Loucy (cell line): Measurements from ENCODE around the gene SOX12.
A peak's percentile ranks its signal among the peaks of the same experiment; 100 is the strongest.
"Not testable (repeated sequence)": the region's sequence is repeated elsewhere in the genome, so short reads cannot be mapped to it uniquely, and the experiment has no call there.

Experiments
- H2AFZ ChIP-seq: fragments of 200-600 bp; sonication (generic); 2 replicates; pipeline ENCODE4 v1.6.0; 2016; ENCODE audit warnings: antibody characterized with exemption, mild to moderate bottlenecking, low read length, moderate library complexity
- H3F3A ChIP-seq: fragments of 200-600 bp; 2 replicates; pipeline ENCODE4 v1.6.0; 2016; ENCODE audit warnings: antibody characterized with exemption, low read depth, mild to moderate bottlenecking
- H3K27me3 ChIP-seq: fragments of 200-600 bp; sonication (generic); 2 replicates; pipeline ENCODE4 v1.6.1; 2014; ENCODE audit warnings: low read length, mild to moderate bottlenecking; ENCODE audit not compliant: insufficient read depth, poor library complexity, severe bottlenecking
- H3K36me3 ChIP-seq: fragments of 200-600 bp; sonication (generic); 2 replicates; pipeline ENCODE4 v1.6.1; 2016; ENCODE audit warnings: low read length; ENCODE audit not compliant: insufficient read depth
- H3K4me1 ChIP-seq: fragments of 200-600 bp; sonication (generic); 2 replicates; pipeline ENCODE4 v1.5.1; 2014; ENCODE audit warnings: low read length, mild to moderate bottlenecking; ENCODE audit not compliant: insufficient read depth, poor library complexity, severe bottlenecking
- H3K4me2 ChIP-seq: fragments of 200-600 bp; sonication (generic); 2 replicates; pipeline ENCODE4 v1.6.0; 2014; ENCODE audit warnings: antibody characterized with exemption, low read length, low read depth, mild to moderate bottlenecking; ENCODE audit not compliant: poor library complexity, severe bottlenecking
- H3K4me3 ChIP-seq: fragments of 200-600 bp; sonication (generic); 2 replicates; pipeline ENCODE4 v1.5.1; 2014; ENCODE audit warnings: low read length, mild to moderate bottlenecking, mixed read lengths; ENCODE audit not compliant: poor library complexity, severe bottlenecking
- H3K79me2 ChIP-seq: fragments of 200-600 bp; sonication (generic); 2 replicates; pipeline ENCODE4 v1.6.1; 2014; ENCODE audit warnings: low read length; ENCODE audit not compliant: insufficient read depth
- H3K9ac ChIP-seq: fragments of 200-600 bp; sonication (generic); 2 replicates; pipeline ENCODE4 v1.6.0; 2014; ENCODE audit warnings: mild to moderate bottlenecking, low read depth, low read length, moderate library complexity; ENCODE audit not compliant: poor library complexity, severe bottlenecking
- H3K9me2 ChIP-seq: fragments of 200-600 bp; sonication (generic); replicated peaks from 2 replicates; pipeline ENCODE4 v1.6.1; 2016; ENCODE audit warnings: low read depth, low read length, mixed read lengths
- H3K9me3 ChIP-seq: fragments of 200-600 bp; sonication (generic); 2 replicates; pipeline ENCODE4 v1.6.1; 2014; ENCODE audit warnings: mild to moderate bottlenecking, antibody characterized with exemption, low read length, low read depth; ENCODE audit not compliant: insufficient read depth
- H4K20me1 ChIP-seq: fragments of 200-600 bp; sonication (generic); 2 replicates; pipeline ENCODE4 v1.6.0; 2014; ENCODE audit warnings: antibody characterized with exemption, low read length, mild to moderate bottlenecking; ENCODE audit not compliant: insufficient read depth, poor library complexity, severe bottlenecking
- EZH2phosphoT487 ChIP-seq: fragments of 200-600 bp; IDR thresholded peaks from 2 replicates; pipeline ENCODE4 v1.6.1; 2018; ENCODE audit warnings: antibody characterized with exemption, mild to moderate bottlenecking, moderate library complexity, borderline replicate concordance
- TF ChIP-seq, protein P1 (sequence below): fragments of 200-600 bp; sonication (generic); conservative IDR thresholded peaks from 2 replicates; pipeline ENCODE4 v1.5.1; 2014; ENCODE audit warnings: mild to moderate bottlenecking, antibody characterized with exemption, low read length

Gene SOX12

DNA sequence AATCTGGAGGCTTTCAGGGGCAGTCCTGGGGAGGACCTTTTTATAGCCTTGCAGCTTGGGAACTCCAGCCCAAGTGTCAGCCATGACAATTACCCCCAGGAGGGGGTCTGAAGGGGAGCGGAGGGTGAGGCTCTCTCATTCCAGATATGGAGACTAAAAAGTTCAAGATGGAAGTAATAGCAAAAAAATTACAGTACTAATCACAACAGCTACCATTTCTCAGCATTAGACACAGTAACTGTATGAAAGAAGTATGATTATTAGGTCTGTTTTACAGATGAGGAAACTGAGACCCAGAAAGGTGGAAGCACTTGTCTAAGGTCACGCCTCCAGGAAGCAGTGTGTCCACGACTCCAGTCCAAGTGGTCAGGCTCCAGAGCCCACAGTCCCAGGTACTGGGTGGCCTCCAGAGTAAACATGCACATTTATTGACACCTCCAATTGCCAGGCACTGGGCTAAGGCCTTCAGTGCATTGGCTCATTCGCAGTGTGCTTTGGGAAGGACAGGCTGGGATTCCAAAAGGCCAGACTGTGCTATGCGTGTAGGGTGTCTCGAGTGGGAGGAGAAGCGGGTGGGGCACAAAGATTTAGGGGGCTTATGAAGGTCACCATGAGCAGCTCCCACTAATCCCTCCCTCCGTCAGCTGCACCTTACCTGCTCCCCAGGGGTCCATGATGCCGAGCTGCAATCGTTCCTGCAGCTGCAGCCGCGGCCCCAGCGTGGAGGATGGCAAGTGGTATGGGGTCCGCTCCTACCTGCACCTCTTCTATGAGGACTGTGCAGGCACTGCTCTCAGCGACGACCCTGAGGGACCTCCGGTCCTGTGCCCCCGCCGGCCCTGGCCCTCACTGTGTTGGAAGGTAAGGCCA lies 23.9 kb downstream of the SOX12 start:
- Histone ChIP-seq H2AFZ (no peak overlapping the region), H3K4me2 (peak overlapping the region; percentile 87), H3K9me2 (no peaks in the 10 kb centered on the region), H3K9me3 (no peaks in the 10 kb centered on the region), H3F3A (0 out of 2 replicates have a peak, but pooled peaks cover 3% of the 10 kb centered on the region), H3K9ac (no peak overlapping the region), H3K27me3 (no peaks in the 10 kb centered on the region), H3K36me3 (no peaks in the 10 kb centered on the region), H4K20me1 (no peaks in the 10 kb centered on the region), H3K4me3 (peak overlapping the region; percentile 76), H3K79me2 (no peaks in the 10 kb centered on the region), H3K4me1 (peaks cover 20% of the 10 kb centered on the region)
- no peak for TF ChIP-seq EZH2phosphoT487
- TF ChIP-seq, protein P1, sequence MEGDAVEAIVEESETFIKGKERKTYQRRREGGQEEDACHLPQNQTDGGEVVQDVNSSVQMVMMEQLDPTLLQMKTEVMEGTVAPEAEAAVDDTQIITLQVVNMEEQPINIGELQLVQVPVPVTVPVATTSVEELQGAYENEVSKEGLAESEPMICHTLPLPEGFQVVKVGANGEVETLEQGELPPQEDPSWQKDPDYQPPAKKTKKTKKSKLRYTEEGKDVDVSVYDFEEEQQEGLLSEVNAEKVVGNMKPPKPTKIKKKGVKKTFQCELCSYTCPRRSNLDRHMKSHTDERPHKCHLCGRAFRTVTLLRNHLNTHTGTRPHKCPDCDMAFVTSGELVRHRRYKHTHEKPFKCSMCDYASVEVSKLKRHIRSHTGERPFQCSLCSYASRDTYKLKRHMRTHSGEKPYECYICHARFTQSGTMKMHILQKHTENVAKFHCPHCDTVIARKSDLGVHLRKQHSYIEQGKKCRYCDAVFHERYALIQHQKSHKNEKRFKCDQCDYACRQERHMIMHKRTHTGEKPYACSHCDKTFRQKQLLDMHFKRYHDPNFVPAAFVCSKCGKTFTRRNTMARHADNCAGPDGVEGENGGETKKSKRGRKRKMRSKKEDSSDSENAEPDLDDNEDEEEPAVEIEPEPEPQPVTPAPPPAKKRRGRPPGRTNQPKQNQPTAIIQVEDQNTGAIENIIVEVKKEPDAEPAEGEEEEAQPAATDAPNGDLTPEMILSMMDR, result no peak

DNA sequence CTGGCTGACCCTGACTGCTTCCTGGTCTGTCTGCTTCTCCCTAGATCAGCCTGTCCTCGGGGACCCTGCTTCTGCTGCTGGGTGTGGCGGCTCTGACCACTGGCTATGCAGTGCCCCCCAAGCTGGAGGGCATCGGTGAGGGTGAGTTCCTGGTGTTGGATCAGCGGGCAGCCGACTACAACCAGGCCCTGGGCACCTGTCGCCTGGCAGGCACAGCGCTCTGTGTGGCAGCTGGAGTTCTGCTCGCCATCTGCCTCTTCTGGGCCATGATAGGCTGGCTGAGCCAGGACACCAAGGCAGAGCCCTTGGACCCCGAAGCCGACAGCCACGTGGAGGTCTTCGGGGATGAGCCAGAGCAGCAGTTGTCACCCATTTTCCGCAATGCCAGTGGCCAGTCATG lies 27.8 kb downstream of the SOX12 start:
- Histone ChIP-seq H3K27me3 (no peaks in the 10 kb centered on the region), H3K9me2 (no peaks in the 10 kb centered on the region), H3F3A (no peaks in the 10 kb centered on the region), H4K20me1 (no peaks in the 10 kb centered on the region), H3K9me3 (no peaks in the 10 kb centered on the region), H3K4me1 (peaks cover 17% of the 10 kb centered on the region), H3K79me2 (no peaks in the 10 kb centered on the region), H3K4me3 (no peak overlapping the region), H3K4me2 (no peak overlapping the region), H3K9ac (no peak overlapping the region), H3K36me3 (no peaks in the 10 kb centered on the region), H2AFZ (no peak overlapping the region)
- TF ChIP-seq, protein P1, result no peak
- TF ChIP-seq EZH2phosphoT487, result no peak

DNA sequence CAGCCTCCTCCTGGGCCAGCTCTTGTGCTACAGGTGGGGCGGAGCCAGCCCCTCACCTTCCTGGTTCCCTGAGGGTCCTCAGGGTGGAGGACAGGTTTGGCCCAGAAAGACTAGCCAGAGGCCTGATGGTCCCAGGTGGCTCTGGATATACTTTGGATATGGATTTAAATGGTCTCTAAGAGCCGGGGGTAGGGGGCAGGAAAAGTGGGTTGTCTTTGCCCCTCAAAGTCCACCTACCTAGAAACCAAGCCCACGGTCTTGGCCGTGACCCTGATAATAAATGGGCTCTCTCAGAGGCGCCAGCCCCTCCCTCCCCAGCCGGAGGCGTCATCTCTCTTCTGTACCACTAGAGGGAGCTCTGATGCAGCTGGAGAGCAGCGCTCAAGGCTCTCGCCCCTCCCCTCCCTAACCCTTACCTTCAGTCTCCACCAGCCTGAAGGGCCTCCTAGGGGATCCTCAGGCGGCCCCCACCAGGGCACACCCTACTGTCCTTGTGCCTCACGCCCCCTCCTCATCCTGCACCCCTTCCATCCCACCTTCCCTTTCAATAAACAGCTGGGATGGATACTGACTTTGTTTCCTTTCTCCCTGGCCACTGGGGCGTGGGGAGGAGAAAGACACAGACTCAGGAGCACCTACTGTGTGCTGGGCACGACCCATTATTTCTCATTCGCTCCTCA lies 29.1 kb downstream of the SOX12 start:
- H3K27me3 ChIP-seq, result no peaks in the 10 kb centered on the region
- H3K9me2 ChIP-seq, result no peaks in the 10 kb centered on the region
- TF ChIP-seq, protein P1, result peak; percentile 93
- TF ChIP-seq EZH2phosphoT487, result no peak
- H3F3A ChIP-seq, result no peaks in the 10 kb centered on the region
- H3K79me2 ChIP-seq, result no peaks in the 10 kb centered on the region
- H4K20me1 ChIP-seq, result no peaks in the 10 kb centered on the region
- H3K4me3 ChIP-seq, result no peak overlapping the region
- H3K9me3 ChIP-seq, result no peaks in the 10 kb centered on the region
- H3K9ac ChIP-seq, result no peak overlapping the region
- no peak overlapping the region for H2AFZ ChIP-seq
- H3K4me2 ChIP-seq, result no peak overlapping the region
- no peaks in the 10 kb centered on the region for H3K36me3 ChIP-seq
- peaks cover 10% of the 10 kb centered on the region for H3K4me1 ChIP-seq

- not testable (repeated sequence) for H3K4me3 ChIP-seq, H3K9me2 ChIP-seq, H4K20me1 ChIP-seq, H3K79me2 ChIP-seq, H3F3A ChIP-seq, H2AFZ ChIP-seq, H3K27me3 ChIP-seq, H3K9ac ChIP-seq, H3K9me3 ChIP-seq, H3K4me2 ChIP-seq, H3K4me1 ChIP-seq, H3K36me3 ChIP-seq
These were observed 30.8 kb downstream of the SOX12 start for GRCh38 chr20:356154-356553.
